ENCODE measurements around the gene NBEA. TPM values are rescaled to one million over a fixed set of nuclear protein-coding genes. Genes with fewer than 3 reads are reported as not detected.

NBEA gene
- total RNA-seq, 1 donor from 2014 or later, result 3.9 TPM

GRCh38 chr13:35694031-35694430, 752.0 kb downstream of the NBEA start:
- TF ChIP-seq, protein P1, sequence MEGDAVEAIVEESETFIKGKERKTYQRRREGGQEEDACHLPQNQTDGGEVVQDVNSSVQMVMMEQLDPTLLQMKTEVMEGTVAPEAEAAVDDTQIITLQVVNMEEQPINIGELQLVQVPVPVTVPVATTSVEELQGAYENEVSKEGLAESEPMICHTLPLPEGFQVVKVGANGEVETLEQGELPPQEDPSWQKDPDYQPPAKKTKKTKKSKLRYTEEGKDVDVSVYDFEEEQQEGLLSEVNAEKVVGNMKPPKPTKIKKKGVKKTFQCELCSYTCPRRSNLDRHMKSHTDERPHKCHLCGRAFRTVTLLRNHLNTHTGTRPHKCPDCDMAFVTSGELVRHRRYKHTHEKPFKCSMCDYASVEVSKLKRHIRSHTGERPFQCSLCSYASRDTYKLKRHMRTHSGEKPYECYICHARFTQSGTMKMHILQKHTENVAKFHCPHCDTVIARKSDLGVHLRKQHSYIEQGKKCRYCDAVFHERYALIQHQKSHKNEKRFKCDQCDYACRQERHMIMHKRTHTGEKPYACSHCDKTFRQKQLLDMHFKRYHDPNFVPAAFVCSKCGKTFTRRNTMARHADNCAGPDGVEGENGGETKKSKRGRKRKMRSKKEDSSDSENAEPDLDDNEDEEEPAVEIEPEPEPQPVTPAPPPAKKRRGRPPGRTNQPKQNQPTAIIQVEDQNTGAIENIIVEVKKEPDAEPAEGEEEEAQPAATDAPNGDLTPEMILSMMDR (IDR thresholded peaks at IDR 0.05), result no peak
- Mint-ChIP-seq H3K4me1 (no peaks in the 10 kb centered on the region), H3K27ac (no peak overlapping the region), H3K27me3 (no peaks in the 10 kb centered on the region), H3K4me3 (no peak overlapping the region), H3K36me3 (ENCODE audit: low read depth) (no peaks in the 10 kb centered on the region), H3K9me3 (no peaks in the 10 kb centered on the region)
- ATAC-seq (ENCODE audit: low read depth) (no peak), DNase-seq (no peak)
- intact Hi-C loops (cut with micrococcal nuclease), result no loop called here
- ChIA-PET POLR2A (no interaction called here), CTCF (no interaction called here)

GRCh38 chr13:35694549-35695447, 752.7 kb downstream of the NBEA start:
- H3K9me3 Mint-ChIP-seq, result no peaks in the 10 kb centered on the region
- CTCF ChIA-PET, result no interaction called here

GRCh38 chr13:35695448-35695770, 753.3 kb downstream of the NBEA start:
- H3K27me3 Mint-ChIP-seq, result no peaks in the 10 kb centered on the region
- TF ChIP-seq, protein P1 (IDR thresholded peaks at IDR 0.05), result no peak
- H3K4me1 Mint-ChIP-seq, result no peaks in the 10 kb centered on the region
- ChIA-PET CTCF (no interaction called here), POLR2A (no interaction called here)
- intact Hi-C loops (cut with micrococcal nuclease), result no loop called here
- H3K27ac Mint-ChIP-seq, result no peak overlapping the region
- ATAC-seq (ENCODE audit: low read depth) (no peak), DNase-seq (no peak)
- no peak overlapping the region for H3K4me3 Mint-ChIP-seq
- H3K9me3 Mint-ChIP-seq, result no peaks in the 10 kb centered on the region
- no peaks in the 10 kb centered on the region for H3K36me3 Mint-ChIP-seq (ENCODE audit: low read depth)

More at GRCh38 chr13:35694549-35695447, 752.7 kb downstream of the NBEA start:
- DNase-seq (no peak), ATAC-seq (ENCODE audit: low read depth) (no peak)
- no peaks in the 10 kb centered on the region for H3K36me3 Mint-ChIP-seq (ENCODE audit: low read depth)
- POLR2A ChIA-PET, result no interaction called here
- TF ChIP-seq, protein P1 (IDR thresholded peaks at IDR 0.05), result no peak
- intact Hi-C loops (cut with micrococcal nuclease), result no loop called here
- no peaks in the 10 kb centered on the region for H3K27me3 Mint-ChIP-seq
- no peaks in the 10 kb centered on the region for H3K4me1 Mint-ChIP-seq
- no peak overlapping the region for H3K4me3 Mint-ChIP-seq
- H3K27ac Mint-ChIP-seq, result no peak overlapping the region

DNA sequence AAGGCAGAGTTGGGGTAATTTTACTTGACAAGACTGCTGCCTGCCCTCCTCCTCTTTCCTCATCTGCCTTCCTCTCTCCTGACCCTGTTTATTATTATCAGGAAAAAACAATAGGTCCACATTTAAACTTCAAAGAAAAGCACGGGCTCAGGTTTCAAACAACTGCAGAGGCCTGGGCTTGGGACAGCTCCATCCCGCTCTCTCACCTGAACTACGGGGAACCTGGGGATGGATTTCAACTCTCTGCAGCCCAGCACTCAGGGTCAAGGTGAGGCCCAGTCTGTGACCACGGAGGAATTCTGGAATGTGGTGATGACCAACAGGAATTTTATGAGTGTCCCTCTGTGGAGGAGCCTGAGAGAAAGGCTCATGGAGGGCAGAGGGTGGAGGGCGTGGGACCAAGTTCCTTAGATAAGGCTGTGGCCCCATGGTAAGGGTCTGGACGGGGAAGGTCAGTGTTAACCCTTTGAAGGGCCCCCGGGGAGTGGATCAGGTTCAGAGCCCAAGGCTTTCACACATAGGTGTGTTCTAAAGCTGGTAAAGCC, 755.2 kb downstream of the NBEA start:
- DNase-seq (no peak), ATAC-seq (ENCODE audit: low read depth) (no peak)
- intact Hi-C loops (cut with micrococcal nuclease), result no loop called here
- POLR2A ChIA-PET, result no interaction called here
- Mint-ChIP-seq H3K4me3 (no peak overlapping the region), H3K36me3 (ENCODE audit: low read depth) (no peaks in the 10 kb centered on the region), H3K27ac (no peak overlapping the region), H3K4me1 (no peaks in the 10 kb centered on the region), H3K27me3 (no peaks in the 10 kb centered on the region), H3K9me3 (no peaks in the 10 kb centered on the region)
- CTCF ChIA-PET, result no interaction called here
- TF ChIP-seq, protein P1 (IDR thresholded peaks at IDR 0.05), result no peak

DNA sequence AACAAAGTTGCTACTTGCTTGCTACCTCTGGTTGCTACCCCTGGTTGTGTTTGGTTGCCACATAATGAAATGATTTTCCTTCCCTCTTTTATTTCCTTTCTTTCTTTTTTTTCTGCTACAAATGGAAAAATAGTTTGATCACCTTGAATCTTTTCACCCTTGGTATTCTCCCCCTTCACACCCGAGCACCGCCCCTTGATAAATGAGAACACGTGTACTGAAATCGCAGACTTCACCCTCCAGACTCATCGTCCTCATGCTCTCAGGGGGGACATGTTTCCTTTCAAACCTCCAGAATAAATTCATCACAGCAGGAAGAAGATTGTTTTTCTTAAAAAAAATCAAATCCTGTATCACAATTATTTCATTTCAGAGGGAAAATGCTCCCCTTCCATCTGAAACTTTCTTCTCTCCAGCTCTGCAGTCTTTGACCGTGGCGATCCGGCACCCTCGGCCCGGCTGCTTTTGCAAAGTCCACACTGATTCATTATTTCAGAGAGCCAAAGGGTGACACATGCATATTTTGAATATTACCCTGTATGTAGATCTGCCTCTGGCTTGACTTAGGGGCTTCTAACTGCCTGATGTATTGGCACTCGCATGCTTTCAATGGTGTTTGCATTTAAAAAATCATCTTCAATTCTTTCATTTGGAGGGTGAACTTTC, 757.0 kb downstream of the NBEA start:
- no peaks in the 10 kb centered on the region for H3K36me3 Mint-ChIP-seq (ENCODE audit: low read depth)
- intact Hi-C loops (cut with micrococcal nuclease), result no loop called here
- CTCF ChIA-PET, result no interaction called here
- DNase-seq, result no peak
- peaks cover 2% of the 10 kb centered on the region for H3K27me3 Mint-ChIP-seq
- no peak overlapping the region for H3K27ac Mint-ChIP-seq
- no peaks in the 10 kb centered on the region for H3K9me3 Mint-ChIP-seq
- no peak for ATAC-seq (ENCODE audit: low read depth)
- POLR2A ChIA-PET, result no interaction called here
- no peak overlapping the region for H3K4me3 Mint-ChIP-seq
- TF ChIP-seq, protein P1 (IDR thresholded peaks at IDR 0.05), result no peak
- no peaks in the 10 kb centered on the region for H3K4me1 Mint-ChIP-seq

All from activated B cell treated with CpG ODN at 0.5 μM for 24 hours (primary cell).